HuH-7 (cell line): Measurements from ENCODE around the gene PTPRT.

Source experiments
- DNase-seq: peaks from one replicate; pipeline ENCODE4 v3.0.0; 2011; ENCODE audit warnings: low spot score

The PTPRT gene

DNA sequence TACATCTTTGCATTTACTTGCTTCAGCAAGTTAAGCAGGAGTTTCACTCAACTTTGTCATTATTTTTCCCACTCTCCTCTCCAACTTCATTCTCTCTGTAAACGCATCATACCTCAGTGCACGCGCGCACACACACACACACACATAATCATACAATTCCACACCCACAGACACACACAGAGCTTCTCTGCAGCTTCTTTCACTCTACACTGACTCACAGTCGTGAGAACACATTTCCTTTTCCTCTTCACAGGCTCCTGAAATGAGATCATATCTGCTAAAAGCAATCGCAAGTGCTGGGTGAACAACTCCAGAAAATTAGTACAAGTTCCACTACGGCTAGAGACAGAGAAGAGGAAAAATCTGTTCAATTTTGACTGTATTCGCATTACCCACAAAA, 215.4 kb downstream of the PTPRT start:
- DNase-seq: no peak

DNA sequence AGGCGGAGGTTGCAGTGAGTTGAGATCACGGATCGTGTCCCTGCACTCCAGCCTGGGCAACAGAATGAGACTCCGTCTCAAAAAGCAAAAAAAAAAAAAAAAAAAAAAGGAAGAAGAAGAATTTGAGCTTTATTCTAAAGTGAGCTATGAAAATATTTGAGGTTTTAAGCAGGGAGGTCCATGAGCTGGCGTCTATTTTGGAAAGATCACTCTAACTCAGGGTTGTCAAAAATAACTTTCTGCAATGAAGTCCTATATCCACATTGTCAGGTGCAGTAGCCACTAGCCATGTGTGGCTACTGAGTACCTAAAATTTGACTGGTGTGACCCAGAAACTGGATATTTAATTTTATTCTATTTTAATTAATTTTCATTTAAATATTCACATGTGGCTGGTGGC, 217.1 kb downstream of the PTPRT start:
- DNase-seq: no peak

DNA sequence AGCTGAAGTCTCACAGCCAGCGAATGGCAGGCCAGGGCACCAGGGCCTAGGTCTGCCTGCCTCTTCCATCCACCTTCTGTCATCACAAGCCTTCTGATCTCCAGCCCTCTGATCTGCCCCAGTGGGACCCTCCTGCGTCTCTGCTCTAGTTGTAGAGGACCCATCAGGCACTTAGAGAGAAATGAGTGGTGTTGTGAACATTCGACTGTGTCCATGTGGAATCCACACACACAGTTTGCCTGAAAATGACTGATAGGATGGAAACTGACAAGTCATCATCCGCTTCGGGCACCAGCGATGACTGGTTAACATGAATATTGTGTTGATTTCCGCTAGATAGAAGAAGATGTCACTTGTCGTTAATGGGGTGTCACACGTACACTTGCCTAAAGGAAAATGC, 221.0 kb downstream of the PTPRT start:
- no peak for DNase-seq

DNA sequence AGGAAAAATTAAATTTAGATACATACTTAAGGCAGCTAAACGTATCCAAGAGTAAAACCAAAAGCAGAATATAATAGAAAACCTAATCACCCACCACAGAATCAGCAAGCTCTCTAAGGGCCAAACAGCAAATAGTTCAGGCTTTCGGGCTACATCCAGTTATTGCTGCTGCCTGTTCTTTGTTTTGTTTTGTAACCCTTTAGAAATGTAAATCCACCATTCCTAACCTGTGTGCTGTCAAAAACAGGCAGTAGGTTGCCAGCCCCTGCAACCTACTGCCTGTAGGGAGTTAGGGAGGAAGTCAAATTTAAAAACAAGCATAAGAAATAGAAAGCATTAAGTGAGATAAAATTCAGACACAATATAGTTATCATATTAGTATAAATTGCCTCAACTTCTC, 225.9 kb downstream of the PTPRT start:
- no peak for DNase-seq

DNA sequence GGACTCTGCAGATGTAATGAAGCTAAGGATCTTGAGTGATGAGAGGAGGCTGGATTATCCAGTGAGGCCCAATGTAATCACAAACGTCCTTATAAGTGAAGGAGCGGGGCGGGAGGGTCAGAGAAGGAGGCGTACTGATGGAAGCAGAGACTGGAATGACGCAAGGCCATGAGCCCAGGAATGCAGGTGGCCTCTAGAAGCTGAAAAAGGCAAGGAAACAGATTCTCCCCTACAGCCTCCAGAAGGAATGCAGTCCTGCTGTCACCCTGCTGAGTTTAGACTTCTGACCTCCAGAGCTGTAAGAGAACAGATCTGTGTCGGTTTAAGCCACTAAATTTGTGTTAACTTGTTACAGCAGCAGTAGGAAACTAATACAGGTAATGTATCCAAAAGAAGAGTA, 227.9 kb downstream of the PTPRT start:
- no peak for DNase-seq

DNA sequence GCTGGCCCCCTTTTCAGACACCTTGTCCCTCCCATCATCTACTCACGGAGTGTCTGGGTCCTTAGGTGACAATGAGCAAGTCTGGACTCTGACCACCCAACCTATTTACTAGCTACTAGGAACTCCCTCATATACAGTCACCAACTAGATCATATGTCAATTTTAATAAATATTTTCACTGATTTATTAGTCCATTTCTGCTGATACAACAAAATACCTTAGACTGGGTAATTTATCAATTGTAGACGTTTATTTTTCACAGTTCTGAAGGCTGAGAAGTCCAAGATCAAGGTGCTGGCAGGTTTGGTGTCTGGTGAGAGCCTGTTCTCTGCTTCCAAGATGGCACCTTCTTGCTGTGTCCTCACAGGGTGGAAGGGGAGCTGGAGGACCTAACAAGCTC, 229.7 kb downstream of the PTPRT start:
- no peak for DNase-seq

DNA sequence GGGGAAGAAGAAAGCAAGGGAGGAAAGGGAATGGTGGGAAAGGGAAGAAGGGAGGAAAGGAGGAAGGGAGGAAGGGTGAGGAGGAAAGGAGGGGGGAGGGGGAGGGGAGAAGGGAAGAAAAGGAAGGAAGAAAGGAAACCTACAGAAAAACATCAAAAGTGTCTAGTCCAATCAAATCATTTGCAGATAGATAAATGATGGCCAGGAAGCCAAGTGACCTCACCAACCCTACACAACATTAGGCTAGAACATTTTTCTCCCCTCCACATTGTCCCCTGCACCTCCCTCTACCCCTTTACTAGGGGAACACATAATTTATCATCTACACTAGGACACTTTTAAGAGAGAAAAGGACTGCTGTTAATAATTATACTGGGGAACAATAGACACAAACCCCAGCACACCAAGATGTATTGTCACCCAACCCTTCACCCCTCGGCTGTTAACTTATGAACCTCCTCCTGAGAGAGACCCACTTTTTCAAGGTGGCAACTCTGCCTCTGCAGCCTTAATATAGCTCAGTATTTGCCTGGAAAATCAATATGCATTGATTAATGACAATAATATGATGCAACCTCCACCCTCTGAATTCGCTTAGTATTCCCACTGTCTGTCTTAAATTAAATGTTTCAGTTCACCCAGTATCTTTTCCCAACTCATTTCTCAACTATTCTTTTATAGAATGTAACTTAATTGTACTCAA, 231.2 kb downstream of the PTPRT start:
- no peak for DNase-seq

DNA sequence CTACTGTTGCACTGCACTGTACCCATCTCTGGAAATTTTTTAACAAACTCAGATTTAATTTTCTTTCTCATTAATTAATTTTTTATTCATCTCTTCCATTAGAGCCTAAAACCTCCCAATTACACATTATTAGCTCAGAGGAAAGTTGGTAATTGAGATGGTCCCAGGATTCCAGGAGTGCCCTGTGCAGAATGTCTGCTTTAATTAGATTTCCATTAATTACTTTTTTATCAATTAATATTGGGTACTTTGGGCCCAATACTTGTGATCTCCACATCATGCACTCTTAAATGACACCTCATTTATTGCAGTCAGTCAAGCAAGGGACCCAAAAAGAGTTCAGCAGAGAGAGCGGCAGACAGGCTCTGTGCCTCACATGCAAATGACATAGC, 232.0 kb downstream of the PTPRT start:
- no peak for DNase-seq

DNA sequence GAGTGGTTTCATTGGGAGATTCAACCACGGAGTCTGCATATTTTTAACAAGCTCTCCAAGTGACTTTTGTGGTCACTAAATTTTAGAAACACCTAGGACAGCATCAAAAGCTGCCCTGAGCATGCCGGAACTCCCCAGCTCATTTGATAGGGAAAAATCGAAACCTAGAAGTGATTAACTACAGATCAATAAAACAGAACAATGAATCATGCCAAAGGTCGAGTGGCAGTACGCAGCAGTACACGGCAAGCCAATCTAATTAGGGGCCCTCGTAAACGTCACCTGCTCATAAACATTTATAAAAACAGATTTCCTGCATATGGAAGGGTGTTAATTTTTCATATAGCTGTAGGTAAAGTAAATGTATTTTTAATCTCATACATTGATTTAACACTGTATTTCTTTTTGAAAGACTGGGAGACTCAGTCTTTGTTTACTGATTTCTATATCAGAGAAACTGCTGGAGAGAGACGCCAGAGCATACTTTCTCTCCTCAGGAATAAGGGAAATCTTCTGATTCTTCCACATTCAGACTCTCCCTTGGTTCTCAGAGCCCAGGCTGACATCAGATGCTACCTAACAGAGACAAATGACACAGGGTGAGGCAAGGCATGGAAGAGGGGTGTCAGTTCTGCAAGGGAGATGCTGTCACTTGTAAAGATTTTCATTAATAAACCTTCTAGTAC, 232.5 kb downstream of the PTPRT start:
- no peak for DNase-seq

DNA sequence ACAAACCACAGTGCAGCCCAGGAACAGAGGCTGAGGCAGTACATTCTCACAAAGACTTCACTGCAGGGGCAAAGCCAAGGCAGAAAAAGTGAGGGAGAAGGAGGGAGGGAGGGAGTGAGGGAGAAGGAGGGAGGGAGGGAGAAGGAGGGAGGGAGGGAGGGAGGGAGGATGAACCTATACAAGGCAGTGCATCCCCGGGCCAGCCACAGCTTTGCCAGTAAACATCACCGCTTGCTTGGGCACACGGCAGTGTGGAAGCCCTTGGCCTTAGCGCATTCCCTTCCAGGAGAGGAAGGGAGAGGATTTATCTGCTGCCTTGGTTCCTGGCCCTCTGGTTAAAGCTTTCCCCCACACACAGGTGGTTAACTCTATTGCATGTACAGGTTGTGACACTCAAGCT, 234.0 kb downstream of the PTPRT start:
- no peak for DNase-seq

DNA sequence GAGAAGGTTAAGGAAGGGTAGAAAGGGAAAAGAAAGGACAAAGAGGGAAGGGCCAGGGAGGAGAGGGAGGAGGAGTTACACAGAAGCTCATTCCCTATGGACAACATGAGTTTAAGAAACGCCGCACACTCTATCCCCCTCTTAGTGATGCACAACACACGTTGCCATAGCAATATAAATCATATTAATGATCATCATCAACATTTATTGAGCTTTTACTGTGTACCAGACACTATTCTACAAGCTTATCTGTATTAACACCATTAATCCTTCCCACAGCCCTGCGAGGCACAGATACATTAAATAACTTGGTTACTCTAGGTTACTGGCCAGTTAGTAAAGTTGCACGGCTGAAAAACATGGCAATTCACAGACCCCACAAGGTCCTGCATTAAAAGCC, 234.8 kb downstream of the PTPRT start:
- DNase-seq: no peak

DNA sequence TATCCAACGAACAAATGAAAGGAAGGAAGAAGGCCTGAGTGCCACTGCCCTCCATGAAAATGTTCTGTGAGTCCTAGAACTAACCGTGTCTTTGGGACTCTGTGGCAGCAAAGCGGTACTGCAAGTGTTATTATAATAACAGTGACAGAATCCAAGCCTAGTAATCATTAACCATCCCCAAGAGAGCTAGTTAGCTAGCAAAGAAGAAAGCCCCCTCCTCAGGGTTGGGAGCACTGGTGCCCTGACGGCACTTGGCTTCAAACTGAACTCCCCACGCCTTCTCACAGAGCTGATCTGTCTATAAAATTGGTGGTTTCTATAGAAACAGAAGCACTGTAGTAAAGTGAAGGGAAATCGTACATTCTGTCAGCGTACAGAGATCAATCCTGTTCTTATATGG, 239.8 kb downstream of the PTPRT start:
- DNase-seq: no peak

DNA sequence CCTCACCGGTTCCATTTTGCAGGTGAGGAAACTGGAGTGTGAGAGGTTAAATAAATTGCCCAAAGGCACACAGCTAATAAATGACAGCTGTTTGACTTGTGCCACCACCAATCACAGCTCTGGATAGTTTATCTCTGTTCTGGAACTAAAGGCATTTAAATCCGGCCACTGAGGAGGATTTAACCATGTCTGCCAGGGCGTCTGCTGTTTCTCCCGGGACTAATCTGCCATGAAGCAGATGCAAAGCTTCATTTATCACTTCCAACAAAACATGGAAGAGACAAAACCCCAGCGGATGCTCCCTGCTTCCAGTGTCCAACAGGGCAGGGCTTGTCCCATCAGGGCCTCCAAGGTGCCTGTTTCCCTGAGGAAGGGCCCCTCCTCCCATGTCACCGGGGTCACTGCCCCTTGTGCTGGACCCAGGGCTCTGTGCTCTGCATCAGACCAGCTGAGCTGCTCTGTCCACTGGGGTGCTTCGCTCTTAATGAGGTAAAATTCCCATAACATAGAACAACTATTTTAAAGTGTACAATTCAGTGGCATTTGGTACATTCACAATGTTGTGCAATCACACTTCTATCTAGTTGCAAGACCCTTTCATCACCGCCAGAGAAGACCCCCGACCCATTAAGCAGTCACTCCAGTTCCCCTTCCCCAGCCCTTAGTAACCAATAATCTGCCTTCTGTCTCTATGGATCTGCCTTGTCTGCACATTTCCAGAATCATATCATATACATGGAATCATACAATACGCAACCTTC, 244.3 kb downstream of the PTPRT start:
- no peak for DNase-seq

DNA sequence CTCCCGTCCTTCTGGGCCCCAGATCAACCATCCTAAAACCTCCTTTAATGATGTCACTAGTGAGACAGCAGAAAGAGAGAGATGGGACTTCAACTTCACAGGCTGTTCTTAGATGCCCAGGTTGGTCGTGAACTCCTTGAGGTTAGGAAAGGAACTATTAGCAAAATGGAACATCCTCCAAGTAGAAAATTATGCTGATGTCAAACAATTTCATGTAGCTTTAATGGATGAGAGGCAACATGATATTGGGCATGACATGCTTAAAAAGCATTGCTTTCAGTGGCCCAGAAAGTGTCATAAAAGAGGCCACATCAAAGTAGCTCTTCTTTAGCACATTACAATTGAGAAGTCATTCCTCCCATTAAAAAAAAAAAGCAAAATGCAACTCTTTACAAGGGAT, 248.1 kb downstream of the PTPRT start:
- no peak for DNase-seq

DNA sequence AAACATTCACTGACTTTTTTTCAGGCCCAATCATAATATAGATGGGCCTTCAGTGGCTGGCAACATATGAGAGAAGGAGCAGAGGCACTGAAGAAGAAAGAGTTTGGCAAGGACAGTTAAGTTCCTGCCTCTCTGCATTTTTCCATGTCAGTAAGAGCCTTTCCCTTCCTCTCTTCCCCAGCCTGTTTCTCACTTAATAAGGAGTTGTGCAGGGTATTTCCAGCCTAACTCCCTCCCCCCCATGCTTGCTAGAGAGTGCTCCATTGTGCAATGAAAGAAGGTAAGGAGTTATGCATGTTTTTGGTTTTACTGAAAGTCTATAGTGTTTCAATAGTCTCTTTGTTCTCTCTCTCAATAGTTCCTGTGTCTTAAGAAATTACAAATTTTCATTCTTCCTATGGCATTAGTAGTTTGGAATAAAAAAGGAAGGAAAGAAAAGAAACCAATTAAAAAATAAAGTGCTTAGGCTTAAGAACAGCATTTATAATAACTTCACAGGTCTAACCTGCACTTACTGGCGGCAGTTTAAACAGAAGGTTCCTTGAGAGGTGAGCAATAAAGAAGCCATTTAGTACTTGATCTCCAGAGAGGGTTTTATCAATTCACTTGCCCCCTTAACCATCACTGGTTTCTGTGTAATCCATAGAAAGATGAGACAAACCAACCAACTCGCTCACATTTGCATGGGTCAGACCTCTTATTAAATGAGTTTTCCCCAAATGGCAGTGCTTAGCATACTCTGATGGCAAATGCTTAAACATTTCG, 251.1 kb downstream of the PTPRT start:
- DNase-seq: no peak

DNA sequence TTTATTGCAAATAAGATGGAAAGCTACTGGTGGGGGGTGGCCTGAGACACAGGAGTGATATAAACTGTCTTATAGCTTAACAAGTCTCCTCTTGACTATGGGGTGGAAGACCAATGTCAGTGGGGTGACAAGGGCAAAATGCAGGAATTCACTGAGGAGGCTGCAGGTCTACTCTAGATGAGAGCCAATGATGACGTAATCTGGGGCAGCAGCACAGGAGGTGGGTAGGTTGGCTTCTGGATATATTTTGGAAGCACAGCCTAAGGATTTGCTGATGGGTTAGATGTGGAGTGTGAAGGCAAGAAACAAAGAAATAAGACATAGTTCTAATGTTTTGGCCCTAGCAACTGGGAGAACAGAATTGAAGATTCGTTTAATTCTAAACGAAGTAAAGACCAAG, 253.2 kb downstream of the PTPRT start:
- DNase-seq: no peak

DNA sequence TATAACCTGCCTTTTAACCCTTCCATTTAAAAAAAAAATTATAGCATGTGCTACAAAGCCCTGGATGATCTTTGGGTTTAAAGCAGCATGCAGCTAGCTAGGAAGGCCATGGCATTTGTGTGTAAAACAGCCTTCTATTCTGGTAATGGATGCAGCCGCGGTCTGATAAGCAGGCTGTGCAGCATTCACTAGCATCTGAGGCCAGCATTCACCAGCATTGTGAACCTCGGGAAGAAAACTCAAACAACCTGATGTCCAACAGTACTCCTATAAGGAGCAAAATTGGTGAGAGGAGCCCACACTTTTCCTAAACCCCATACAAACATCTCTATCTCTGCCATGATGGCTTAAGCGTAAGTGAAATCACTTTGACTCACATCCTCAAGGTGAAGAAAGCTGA, 265.5 kb downstream of the PTPRT start:
- DNase-seq: no peak

DNA sequence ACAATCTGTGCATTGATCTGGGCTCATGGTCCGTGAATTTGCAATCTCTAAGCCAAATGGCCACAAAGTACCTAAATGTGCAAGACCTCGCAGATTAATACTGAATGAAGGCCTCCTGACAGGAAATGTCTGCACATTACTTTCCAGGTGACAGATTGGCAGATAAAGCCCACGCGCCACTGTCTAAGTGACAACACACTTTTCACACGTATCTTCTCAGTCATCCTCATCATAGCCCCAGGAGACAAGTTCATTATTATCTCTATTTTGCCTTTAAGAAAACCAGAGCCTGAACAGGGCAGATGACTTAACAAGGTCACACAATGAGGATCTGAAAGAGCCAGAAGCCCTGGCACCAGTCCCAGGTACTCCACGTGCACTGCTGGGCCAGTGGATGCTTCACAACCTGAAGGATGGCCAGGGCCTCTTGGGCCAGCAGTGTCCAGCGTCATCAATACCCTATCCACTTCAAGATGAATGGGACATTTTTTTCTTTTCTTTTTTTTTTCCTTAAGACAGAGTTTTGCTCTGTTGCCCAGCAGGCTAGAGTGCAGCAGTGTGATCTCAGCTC, 266.3 kb downstream of the PTPRT start:
- no peak for DNase-seq

DNA sequence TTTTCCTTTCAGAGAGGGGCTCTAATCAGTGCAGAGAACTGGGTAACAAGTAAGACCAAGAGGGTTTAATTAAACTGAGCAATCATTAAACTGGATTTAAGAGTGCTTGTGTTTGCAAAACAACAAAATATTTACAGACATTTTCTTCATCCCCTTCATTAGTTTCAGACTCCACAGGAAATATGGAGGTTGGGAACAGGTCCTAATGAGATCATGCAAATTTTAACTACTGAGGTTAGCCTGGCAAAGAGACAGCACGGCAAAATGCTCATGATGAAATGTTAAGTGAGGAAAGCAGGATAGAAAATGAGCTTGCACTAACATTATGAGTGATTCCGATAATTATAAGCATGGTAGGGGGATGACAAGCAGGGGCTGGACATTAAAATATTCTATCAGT, 268.9 kb downstream of the PTPRT start:
- DNase-seq: no peak

DNA sequence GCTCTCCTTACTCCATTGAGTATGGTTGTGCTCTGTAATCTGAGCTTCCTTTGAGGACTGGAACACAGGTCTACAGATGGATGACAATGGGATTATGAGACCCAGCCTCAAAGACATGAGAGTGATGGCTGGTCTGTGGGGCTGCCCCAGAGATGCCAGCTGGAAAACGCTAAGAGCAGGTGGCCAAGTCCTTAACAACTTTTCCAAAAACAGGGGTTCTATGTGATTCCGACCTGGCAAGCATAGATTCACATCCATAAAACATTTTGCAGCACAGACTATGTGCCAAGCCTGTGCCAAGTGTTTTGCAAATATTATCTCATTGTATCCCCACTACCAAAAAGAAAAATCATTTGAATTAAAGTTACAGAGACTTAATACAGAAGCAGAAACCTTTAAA, 270.4 kb downstream of the PTPRT start:
- no peak for DNase-seq

DNA sequence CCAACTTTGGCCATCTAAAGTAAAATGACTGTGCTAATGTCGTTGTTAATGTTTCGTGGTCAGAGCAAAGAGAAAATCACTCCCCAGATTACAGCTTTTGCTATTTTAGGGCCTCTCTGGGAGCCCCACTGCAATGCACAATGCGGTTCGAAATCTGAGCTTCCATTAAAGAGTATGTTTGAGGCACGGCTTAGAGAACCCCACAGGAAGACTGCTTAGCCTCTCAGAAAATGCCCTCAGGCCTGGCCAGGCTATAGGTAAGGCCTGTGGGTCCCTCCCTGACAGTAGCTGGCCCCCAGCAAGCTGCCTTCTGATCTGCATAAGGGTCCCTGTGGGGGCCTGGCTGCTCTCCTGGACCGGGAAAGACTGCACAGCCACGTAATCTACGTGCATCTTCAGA, 274.6 kb downstream of the PTPRT start:
- DNase-seq: no peak

DNA sequence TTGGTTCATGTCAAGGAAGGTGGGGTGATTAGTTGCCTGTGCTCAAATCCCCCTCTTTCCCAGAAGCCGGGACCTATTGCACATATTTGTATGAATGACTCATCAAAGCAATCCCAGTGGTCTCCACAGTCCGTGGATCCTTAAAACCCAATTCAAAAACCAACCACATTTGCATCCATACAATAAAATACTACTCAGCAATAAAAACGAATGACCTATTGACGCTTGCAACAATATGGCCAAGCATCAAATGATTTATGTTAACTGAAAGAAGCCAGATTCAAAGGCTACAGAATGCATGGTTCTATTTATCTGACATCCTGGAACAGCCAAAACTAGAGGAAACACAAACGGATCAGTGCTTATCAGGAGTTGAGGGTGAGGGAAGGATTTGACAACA, 275.4 kb downstream of the PTPRT start:
- DNase-seq: no peak
